ENCODE results near the gene LRBA. TPM values are rescaled to one million over a fixed set of nuclear protein-coding genes. Genes with fewer than 3 reads are reported as not detected.
"Not testable (repeated sequence)": the region's sequence is repeated elsewhere in the genome, so short reads cannot be mapped to it uniquely, and the experiment has no call there.

The LRBA gene
- total RNA-seq, 1 donor from 2014 or later = 26.4 TPM

- Mint-ChIP-seq H3K27ac (ENCODE audit: unreplicated experiment) (no peak overlapping the region), H3K9me3 (ENCODE audit: unreplicated experiment) (no peaks in the 10 kb centered on the region), H3K36me3 (ENCODE audit: unreplicated experiment) (no peaks in the 10 kb centered on the region), H3K4me1 (ENCODE audit: low read depth, unreplicated experiment) (no peaks in the 10 kb centered on the region), H3K4me3 (ENCODE audit: unreplicated experiment) (no peak overlapping the region), H3K27me3 (ENCODE audit: unreplicated experiment) (no peaks in the 10 kb centered on the region)
- TF ChIP-seq CTCF (IDR thresholded peaks at IDR 0.05; ENCODE audit: partially characterized antibody, unreplicated experiment) = no peak
- DNase-seq = no peak
These were observed 83.3 kb downstream of the LRBA start for GRCh38 chr4:150931796-150932195.

- no peak for DNase-seq
- Mint-ChIP-seq H3K27ac (ENCODE audit: unreplicated experiment) (no peak overlapping the region), H3K36me3 (ENCODE audit: unreplicated experiment) (no peaks in the 10 kb centered on the region), H3K27me3 (ENCODE audit: unreplicated experiment) (no peaks in the 10 kb centered on the region), H3K9me3 (ENCODE audit: unreplicated experiment) (no peaks in the 10 kb centered on the region), H3K4me1 (ENCODE audit: low read depth, unreplicated experiment) (no peaks in the 10 kb centered on the region), H3K4me3 (ENCODE audit: unreplicated experiment) (no peak overlapping the region)
- TF ChIP-seq CTCF (IDR thresholded peaks at IDR 0.05; ENCODE audit: partially characterized antibody, unreplicated experiment) = no peak
These were observed 84.1 kb downstream of the LRBA start for GRCh38 chr4:150931005-150931404.

GRCh38 chr4:150923945-150924344 lies 91.1 kb downstream of the LRBA start:
- Mint-ChIP-seq H3K9me3 (ENCODE audit: unreplicated experiment) (no peaks in the 10 kb centered on the region), H3K27me3 (ENCODE audit: unreplicated experiment) (no peaks in the 10 kb centered on the region), H3K4me1 (ENCODE audit: low read depth, unreplicated experiment) (no peaks in the 10 kb centered on the region), H3K27ac (ENCODE audit: unreplicated experiment) (no peak overlapping the region), H3K4me3 (ENCODE audit: unreplicated experiment) (no peak overlapping the region), H3K36me3 (ENCODE audit: unreplicated experiment) (no peaks in the 10 kb centered on the region)
- DNase-seq = no peak
- no peak for TF ChIP-seq CTCF (IDR thresholded peaks at IDR 0.05; ENCODE audit: partially characterized antibody, unreplicated experiment)

- H3K27me3 Mint-ChIP-seq (ENCODE audit: unreplicated experiment); H3K9me3 Mint-ChIP-seq (ENCODE audit: unreplicated experiment); H3K4me1 Mint-ChIP-seq (ENCODE audit: low read depth, unreplicated experiment); H3K27ac Mint-ChIP-seq (ENCODE audit: unreplicated experiment); H3K36me3 Mint-ChIP-seq (ENCODE audit: unreplicated experiment); DNase-seq; H3K4me3 Mint-ChIP-seq (ENCODE audit: unreplicated experiment): not testable (repeated sequence)
These were observed 93.6 kb downstream of the LRBA start for GRCh38 chr4:150921486-150921885.

- H3K27ac Mint-ChIP-seq (ENCODE audit: unreplicated experiment); H3K27me3 Mint-ChIP-seq (ENCODE audit: unreplicated experiment); H3K4me3 Mint-ChIP-seq (ENCODE audit: unreplicated experiment); H3K4me1 Mint-ChIP-seq (ENCODE audit: low read depth, unreplicated experiment); DNase-seq; H3K36me3 Mint-ChIP-seq (ENCODE audit: unreplicated experiment); H3K9me3 Mint-ChIP-seq (ENCODE audit: unreplicated experiment): not testable (repeated sequence)
These were observed 96.5 kb downstream of the LRBA start for GRCh38 chr4:150918562-150918961.

GRCh38 chr4:150911326-150911725 lies 103.8 kb downstream of the LRBA start:
- Mint-ChIP-seq H3K36me3 (ENCODE audit: unreplicated experiment) (peaks cover 6% of the 10 kb centered on the region), H3K9me3 (ENCODE audit: unreplicated experiment) (no peaks in the 10 kb centered on the region), H3K27ac (ENCODE audit: unreplicated experiment) (no peak overlapping the region), H3K27me3 (ENCODE audit: unreplicated experiment) (no peaks in the 10 kb centered on the region), H3K4me1 (ENCODE audit: low read depth, unreplicated experiment) (peaks cover 2% of the 10 kb centered on the region), H3K4me3 (ENCODE audit: unreplicated experiment) (no peak overlapping the region)
- no peak for DNase-seq
- no peak for TF ChIP-seq CTCF (IDR thresholded peaks at IDR 0.05; ENCODE audit: partially characterized antibody, unreplicated experiment)

Data from glutamatergic neuron (in vitro differentiated cells).